ENCODE data around the gene KRT73.

Gene KRT73

GRCh38 chr12:52631676-52632459, 13.5 kb upstream of the KRT73 start:
- Mint-ChIP-seq H3K4me1 (no peaks in the 10 kb centered on the region), H3K4me3 (no peak overlapping the region), H3K27ac (no peak overlapping the region), H3K36me3 (ENCODE audit: low read depth) (no peaks in the 10 kb centered on the region), H3K27me3 (ENCODE audit: low read depth) (peaks cover 20% of the 10 kb centered on the region), H3K9me3 (no peaks in the 10 kb centered on the region)
- TF ChIP-seq CTCF (IDR thresholded peaks at IDR 0.05; ENCODE audit: unreplicated experiment in 3 of 3): no peak

- no peak for TF ChIP-seq CTCF (IDR thresholded peaks at IDR 0.05; ENCODE audit: unreplicated experiment in 3 of 3)
- Mint-ChIP-seq H3K9me3 (no peaks in the 10 kb centered on the region), H3K36me3 (ENCODE audit: low read depth) (no peaks in the 10 kb centered on the region), H3K4me3 (no peak overlapping the region), H3K27me3 (ENCODE audit: low read depth) (peaks cover 24% of the 10 kb centered on the region), H3K27ac (no peak overlapping the region), H3K4me1 (no peaks in the 10 kb centered on the region)
Measured at GRCh38 chr12:52631264-52631663, 12.9 kb upstream of the KRT73 start.

GRCh38 chr12:52630599-52631200, 12.3 kb upstream of the KRT73 start:
- Mint-ChIP-seq H3K36me3 (ENCODE audit: low read depth) (no peaks in the 10 kb centered on the region), H3K9me3 (no peaks in the 10 kb centered on the region), H3K27me3 (ENCODE audit: low read depth) (peaks cover 24% of the 10 kb centered on the region), H3K27ac (no peak overlapping the region), H3K4me1 (no peaks in the 10 kb centered on the region), H3K4me3 (no peak overlapping the region)
- TF ChIP-seq CTCF (IDR thresholded peaks at IDR 0.05; ENCODE audit: unreplicated experiment in 3 of 3): no peak

- Mint-ChIP-seq H3K4me1 (no peaks in the 10 kb centered on the region), H3K27me3 (ENCODE audit: low read depth) (peaks cover 24% of the 10 kb centered on the region), H3K36me3 (ENCODE audit: low read depth) (no peaks in the 10 kb centered on the region), H3K4me3 (no peak overlapping the region), H3K27ac (no peak overlapping the region), H3K9me3 (no peaks in the 10 kb centered on the region)
- no peak for TF ChIP-seq CTCF (IDR thresholded peaks at IDR 0.05; ENCODE audit: unreplicated experiment in 3 of 3)
Measured at GRCh38 chr12:52630008-52630500, 11.7 kb upstream of the KRT73 start.

- Mint-ChIP-seq H3K4me3 (no peak overlapping the region), H3K27me3 (ENCODE audit: low read depth) (peaks cover 24% of the 10 kb centered on the region), H3K36me3 (ENCODE audit: low read depth) (no peaks in the 10 kb centered on the region), H3K9me3 (no peaks in the 10 kb centered on the region), H3K4me1 (no peaks in the 10 kb centered on the region), H3K27ac (no peak overlapping the region)
- no peak for TF ChIP-seq CTCF (IDR thresholded peaks at IDR 0.05; ENCODE audit: unreplicated experiment in 3 of 3)
Measured at GRCh38 chr12:52629281-52630007, 11.1 kb upstream of the KRT73 start.

Measured in nephron (organoid).